GM10847 (cell line): ENCODE data around the gene GJD4.

Experiments used
- POLR2A ChIP-seq: IDR thresholded peaks from 2 replicates; pipeline ENCODE4 v1.6.1; 2011; ENCODE audit not compliant: insufficient read length; ENCODE audit errors: extremely low read depth

GJD4 gene

GRCh38 chr10:35594115-35595079 lies 10.7 kb upstream of the GJD4 start:
- TF ChIP-seq POLR2A: no peak

GRCh38 chr10:35595106-35595505 lies 10.0 kb upstream of the GJD4 start:
- TF ChIP-seq POLR2A: no peak

- TF ChIP-seq POLR2A: no peak
Observed at GRCh38 chr10:35598379-35598778, 6.8 kb upstream of the GJD4 start.

- TF ChIP-seq POLR2A: no peak
Observed at GRCh38 chr10:35600193-35600592, 4.9 kb upstream of the GJD4 start.

- no peak for TF ChIP-seq POLR2A
Observed at GRCh38 chr10:35606430-35606829, 1.3 kb downstream of the GJD4 start.

GRCh38 chr10:35607475-35608327 lies 2.6 kb downstream of the GJD4 start:
- no peak for TF ChIP-seq POLR2A

GRCh38 chr10:35608328-35608672 lies 3.2 kb downstream of the GJD4 start:
- no peak for TF ChIP-seq POLR2A

- no peak for TF ChIP-seq POLR2A
Observed at GRCh38 chr10:35611750-35612149, 6.6 kb downstream of the GJD4 start.

- no peak for TF ChIP-seq POLR2A
Observed at GRCh38 chr10:35612385-35613106, 7.4 kb downstream of the GJD4 start.

GRCh38 chr10:35613107-35613440 lies 7.9 kb downstream of the GJD4 start:
- no peak for TF ChIP-seq POLR2A

GRCh38 chr10:35613597-35614226 lies 8.6 kb downstream of the GJD4 start:
- no peak for TF ChIP-seq POLR2A

GRCh38 chr10:35614312-35614711 lies 9.2 kb downstream of the GJD4 start:
- TF ChIP-seq POLR2A: no peak

GRCh38 chr10:35626971-35627507 lies 21.9 kb downstream of the GJD4 start:
- TF ChIP-seq POLR2A: no peak

- no peak for TF ChIP-seq POLR2A
Observed at GRCh38 chr10:35631404-35631803, 26.3 kb downstream of the GJD4 start.

GRCh38 chr10:35632027-35632426 lies 26.9 kb downstream of the GJD4 start:
- no peak for TF ChIP-seq POLR2A
